ENCODE results near the gene SMLR1. TPM values are rescaled to one million over a fixed set of nuclear protein-coding genes. Genes with fewer than 3 reads are reported as not detected.
A peak's percentile ranks its signal among the peaks of the same experiment; 100 is the strongest.
"Not testable (repeated sequence)": the region's sequence is repeated elsewhere in the genome, so short reads cannot be mapped to it uniquely, and the experiment has no call there.

The SMLR1 gene
- total and polyA plus RNA-seq, 8 donors, result 0.05 to 0.15 (median 0.12) TPM; not detected in 3

- FAIRE-seq, result no peak
- TF ChIP-seq CTCF (IDR thresholded peaks at IDR 0.05), result no peak
- Histone ChIP-seq H3K27me3 (no peaks in the 10 kb centered on the region), H3K9me3 (no peaks in the 10 kb centered on the region), H3K36me3 (no peaks in the 10 kb centered on the region), H3K27ac (no peak overlapping the region), H3K4me1 (no peaks in the 10 kb centered on the region), H3K4me3 (no peak overlapping the region)
- ATAC-seq, result no peak
- intact Hi-C loops (cut with DNase I), result no loop called here
- no peak for DNase-seq
- WGBS, 2 donors, result 74 to 75% methylated on average over 1 of the region's 1 CpG
Measured at GRCh38 chr6:130794010-130794697, 33.1 kb upstream of the SMLR1 start.

- Histone ChIP-seq H3K4me1 (no peaks in the 10 kb centered on the region), H3K36me3 (no peaks in the 10 kb centered on the region), H3K27ac (no peak overlapping the region), H3K27me3 (no peaks in the 10 kb centered on the region), H3K4me3 (no peak overlapping the region), H3K9me3 (no peaks in the 10 kb centered on the region)
- FAIRE-seq, result no peak
- no peak for TF ChIP-seq CTCF (IDR thresholded peaks at IDR 0.05)
- DNase-seq, result no peak
- intact Hi-C loops (cut with DNase I), result no loop called here
- no peak for ATAC-seq
- 36 to 44% methylated on average over 3 of the region's 3 CpGs for WGBS, 2 donors
Measured at GRCh38 chr6:130794738-130795137, 32.5 kb upstream of the SMLR1 start.

GRCh38 chr6:130796313-130796905 lies 30.8 kb upstream of the SMLR1 start:
- Histone ChIP-seq H3K36me3 (no peaks in the 10 kb centered on the region), H3K4me1 (no peaks in the 10 kb centered on the region), H3K4me3 (no peak overlapping the region), H3K27me3 (no peaks in the 10 kb centered on the region), H3K9me3 (no peaks in the 10 kb centered on the region), H3K27ac (no peak overlapping the region)
- intact Hi-C loops (cut with DNase I), result no loop called here
- peak in 2 of 4 donors; percentile 24 to 53 for ATAC-seq
- TF ChIP-seq CTCF (IDR thresholded peaks at IDR 0.05), result no peak
- no peak for FAIRE-seq
- no peak for DNase-seq

- Histone ChIP-seq H3K9me3 (no peaks in the 10 kb centered on the region), H3K27me3 (no peaks in the 10 kb centered on the region), H3K36me3 (no peaks in the 10 kb centered on the region), H3K4me1 (no peaks in the 10 kb centered on the region), H3K4me3 (no peak overlapping the region), H3K27ac (no peak overlapping the region)
- ATAC-seq (no peak), DNase-seq (no peak), FAIRE-seq (no peak)
- intact Hi-C loops (cut with DNase I), result no loop called here
- WGBS, 2 donors, result 72 to 78% methylated on average over 2 of the region's 2 CpGs
- TF ChIP-seq CTCF (IDR thresholded peaks at IDR 0.05), result no peak
Measured at GRCh38 chr6:130797061-130797460, 30.1 kb upstream of the SMLR1 start.

- H3K4me3 ChIP-seq; H3K27me3 ChIP-seq; H3K9me3 ChIP-seq; H3K4me1 ChIP-seq; H3K27ac ChIP-seq; ATAC-seq; intact Hi-C loops (cut with DNase I); H3K36me3 ChIP-seq; FAIRE-seq: not testable (repeated sequence)
- WGBS, 2 donors, result 97 to 98% methylated on average over 23 to 37 of the region's 37 CpGs
- DNase-seq, result peak in 1 of 6 donors; percentile 20
Measured at GRCh38 chr6:130801368-130801767, 25.8 kb upstream of the SMLR1 start.
